ENCODE measurements around the gene FMC1.
A peak's percentile ranks its signal among the peaks of the same experiment; 100 is the strongest.
"Not testable (repeated sequence)": the region's sequence is repeated elsewhere in the genome, so short reads cannot be mapped to it uniquely, and the experiment has no call there.

The FMC1 gene

GRCh38 chr7:139341058-139341775 lies at the start of gene FMC1:
TSS of gene FMC1 (plus strand) at chr7:139341337. CDS start at chr7:139341385, 48 bp downstream.
- H3K36me3 ChIP-seq (ENCODE audit: control insufficient read depth, insufficient read depth, low read length): no peaks in the 10 kb centered on the region
- H3K4me3 ChIP-seq (ENCODE audit: low read length): peak within 1 kb of the TSS; percentile 86
- H3K4me1 ChIP-seq (ENCODE audit: control insufficient read depth, insufficient read depth, low read length): peaks cover 7% of the 10 kb centered on the region
- no peaks in the 10 kb centered on the region for H3K9me3 ChIP-seq (ENCODE audit: control insufficient read depth, low read length)
- H3K27me3 ChIP-seq (ENCODE audit: control insufficient read depth, insufficient read depth, low read length): no peaks in the 10 kb centered on the region
- peak within 1 kb of the TSS; percentile 95 for H3K9ac ChIP-seq (ENCODE audit: low read length)

GRCh38 chr7:139292821-139293220 lies 48.3 kb upstream of the FMC1 start:
- Histone ChIP-seq H3K36me3 (ENCODE audit: control insufficient read depth, insufficient read depth, low read length) (no peaks in the 10 kb centered on the region), H3K9ac (ENCODE audit: low read length) (no peak overlapping the region), H3K27me3 (ENCODE audit: control insufficient read depth, insufficient read depth, low read length) (no peaks in the 10 kb centered on the region), H3K4me3 (ENCODE audit: low read length) (no peak overlapping the region), H3K9me3 (ENCODE audit: control insufficient read depth, low read length) (no peaks in the 10 kb centered on the region), H3K4me1 (ENCODE audit: control insufficient read depth, insufficient read depth, low read length) (peaks cover 8% of the 10 kb centered on the region)

- Histone ChIP-seq H3K9ac (ENCODE audit: low read length) (no peak overlapping the region), H3K9me3 (ENCODE audit: control insufficient read depth, low read length) (no peaks in the 10 kb centered on the region), H3K27me3 (ENCODE audit: control insufficient read depth, insufficient read depth, low read length) (no peaks in the 10 kb centered on the region), H3K4me3 (ENCODE audit: low read length) (no peak overlapping the region), H3K36me3 (ENCODE audit: control insufficient read depth, insufficient read depth, low read length) (no peaks in the 10 kb centered on the region), H3K4me1 (ENCODE audit: control insufficient read depth, insufficient read depth, low read length) (peaks cover 8% of the 10 kb centered on the region)
Measured at GRCh38 chr7:139293534-139293933, 47.6 kb upstream of the FMC1 start.

- Histone ChIP-seq H3K4me3 (ENCODE audit: low read length) (no peak overlapping the region), H3K9ac (ENCODE audit: low read length) (no peak overlapping the region), H3K36me3 (ENCODE audit: control insufficient read depth, insufficient read depth, low read length) (no peaks in the 10 kb centered on the region), H3K4me1 (ENCODE audit: control insufficient read depth, insufficient read depth, low read length) (peaks cover 8% of the 10 kb centered on the region), H3K27me3 (ENCODE audit: control insufficient read depth, insufficient read depth, low read length) (no peaks in the 10 kb centered on the region), H3K9me3 (ENCODE audit: control insufficient read depth, low read length) (no peaks in the 10 kb centered on the region)
Measured at GRCh38 chr7:139294241-139294640, 46.9 kb upstream of the FMC1 start.

- Histone ChIP-seq H3K36me3 (ENCODE audit: control insufficient read depth, insufficient read depth, low read length) (no peaks in the 10 kb centered on the region), H3K9ac (ENCODE audit: low read length) (no peak overlapping the region), H3K4me3 (ENCODE audit: low read length) (no peak overlapping the region), H3K27me3 (ENCODE audit: control insufficient read depth, insufficient read depth, low read length) (no peaks in the 10 kb centered on the region), H3K9me3 (ENCODE audit: control insufficient read depth, low read length) (no peaks in the 10 kb centered on the region), H3K4me1 (ENCODE audit: control insufficient read depth, insufficient read depth, low read length) (peaks cover 8% of the 10 kb centered on the region)
Measured at GRCh38 chr7:139294951-139295575, 46.1 kb upstream of the FMC1 start.

GRCh38 chr7:139297795-139298194 lies 43.3 kb upstream of the FMC1 start:
- Histone ChIP-seq H3K36me3 (ENCODE audit: control insufficient read depth, insufficient read depth, low read length) (no peaks in the 10 kb centered on the region), H3K4me1 (ENCODE audit: control insufficient read depth, insufficient read depth, low read length) (peaks cover 8% of the 10 kb centered on the region), H3K9me3 (ENCODE audit: control insufficient read depth, low read length) (no peaks in the 10 kb centered on the region), H3K9ac (ENCODE audit: low read length) (no peak overlapping the region), H3K4me3 (ENCODE audit: low read length) (no peak overlapping the region), H3K27me3 (ENCODE audit: control insufficient read depth, insufficient read depth, low read length) (no peaks in the 10 kb centered on the region)

GRCh38 chr7:139299296-139299695 lies 41.8 kb upstream of the FMC1 start:
- Histone ChIP-seq H3K4me1 (ENCODE audit: control insufficient read depth, insufficient read depth, low read length) (peaks cover under 1% of the 10 kb centered on the region), H3K4me3 (ENCODE audit: low read length) (no peak overlapping the region), H3K36me3 (ENCODE audit: control insufficient read depth, insufficient read depth, low read length) (no peaks in the 10 kb centered on the region), H3K9ac (ENCODE audit: low read length) (no peak overlapping the region), H3K9me3 (ENCODE audit: control insufficient read depth, low read length) (no peaks in the 10 kb centered on the region), H3K27me3 (ENCODE audit: control insufficient read depth, insufficient read depth, low read length) (no peaks in the 10 kb centered on the region)

GRCh38 chr7:139300390-139300789 lies 40.7 kb upstream of the FMC1 start:
- H3K36me3 ChIP-seq (ENCODE audit: control insufficient read depth, insufficient read depth, low read length): no peaks in the 10 kb centered on the region
- no peak overlapping the region for H3K9ac ChIP-seq (ENCODE audit: low read length)
- H3K4me3 ChIP-seq (ENCODE audit: low read length): no peak overlapping the region
- H3K9me3 ChIP-seq (ENCODE audit: control insufficient read depth, low read length): no peaks in the 10 kb centered on the region
- H3K4me1 ChIP-seq (ENCODE audit: control insufficient read depth, insufficient read depth, low read length): no peaks in the 10 kb centered on the region
- H3K27me3 ChIP-seq (ENCODE audit: control insufficient read depth, insufficient read depth, low read length): no peaks in the 10 kb centered on the region

- Histone ChIP-seq H3K4me1 (ENCODE audit: control insufficient read depth, insufficient read depth, low read length) (peaks cover 8% of the 10 kb centered on the region), H3K27me3 (ENCODE audit: control insufficient read depth, insufficient read depth, low read length) (no peaks in the 10 kb centered on the region), H3K9me3 (ENCODE audit: control insufficient read depth, low read length) (no peaks in the 10 kb centered on the region), H3K4me3 (ENCODE audit: low read length) (no peak overlapping the region), H3K9ac (ENCODE audit: low read length) (no peak overlapping the region), H3K36me3 (ENCODE audit: control insufficient read depth, insufficient read depth, low read length) (no peaks in the 10 kb centered on the region)
Measured at GRCh38 chr7:139304517-139304916, 36.6 kb upstream of the FMC1 start.

- Histone ChIP-seq H3K27me3 (ENCODE audit: control insufficient read depth, insufficient read depth, low read length) (no peaks in the 10 kb centered on the region), H3K9ac (ENCODE audit: low read length) (no peak overlapping the region), H3K36me3 (ENCODE audit: control insufficient read depth, insufficient read depth, low read length) (no peaks in the 10 kb centered on the region), H3K4me1 (ENCODE audit: control insufficient read depth, insufficient read depth, low read length) (no peaks in the 10 kb centered on the region), H3K9me3 (ENCODE audit: control insufficient read depth, low read length) (no peaks in the 10 kb centered on the region), H3K4me3 (ENCODE audit: low read length) (no peak overlapping the region)
Measured at GRCh38 chr7:139317939-139318505, 23.1 kb upstream of the FMC1 start.

- Histone ChIP-seq H3K4me1 (ENCODE audit: control insufficient read depth, insufficient read depth, low read length) (no peaks in the 10 kb centered on the region), H3K27me3 (ENCODE audit: control insufficient read depth, insufficient read depth, low read length) (no peaks in the 10 kb centered on the region), H3K9me3 (ENCODE audit: control insufficient read depth, low read length) (no peaks in the 10 kb centered on the region), H3K9ac (ENCODE audit: low read length) (no peak overlapping the region), H3K4me3 (ENCODE audit: low read length) (no peak overlapping the region), H3K36me3 (ENCODE audit: control insufficient read depth, insufficient read depth, low read length) (no peaks in the 10 kb centered on the region)
Measured at GRCh38 chr7:139321071-139321745, 19.9 kb upstream of the FMC1 start.

- H3K4me3 ChIP-seq (ENCODE audit: low read length); H3K36me3 ChIP-seq (ENCODE audit: control insufficient read depth, insufficient read depth, low read length); H3K27me3 ChIP-seq (ENCODE audit: control insufficient read depth, insufficient read depth, low read length); H3K4me1 ChIP-seq (ENCODE audit: control insufficient read depth, insufficient read depth, low read length); H3K9ac ChIP-seq (ENCODE audit: low read length); H3K9me3 ChIP-seq (ENCODE audit: control insufficient read depth, low read length): not testable (repeated sequence)
Measured at GRCh38 chr7:139324709-139325108, 16.4 kb upstream of the FMC1 start.
